ENCODE results near the gene SIGLEC11. TPM values are rescaled to one million over a fixed set of nuclear protein-coding genes. Genes with fewer than 3 reads are reported as not detected.

SIGLEC11 gene
- total RNA-seq, 1 donor from 2014 or later = not detected

DNA sequence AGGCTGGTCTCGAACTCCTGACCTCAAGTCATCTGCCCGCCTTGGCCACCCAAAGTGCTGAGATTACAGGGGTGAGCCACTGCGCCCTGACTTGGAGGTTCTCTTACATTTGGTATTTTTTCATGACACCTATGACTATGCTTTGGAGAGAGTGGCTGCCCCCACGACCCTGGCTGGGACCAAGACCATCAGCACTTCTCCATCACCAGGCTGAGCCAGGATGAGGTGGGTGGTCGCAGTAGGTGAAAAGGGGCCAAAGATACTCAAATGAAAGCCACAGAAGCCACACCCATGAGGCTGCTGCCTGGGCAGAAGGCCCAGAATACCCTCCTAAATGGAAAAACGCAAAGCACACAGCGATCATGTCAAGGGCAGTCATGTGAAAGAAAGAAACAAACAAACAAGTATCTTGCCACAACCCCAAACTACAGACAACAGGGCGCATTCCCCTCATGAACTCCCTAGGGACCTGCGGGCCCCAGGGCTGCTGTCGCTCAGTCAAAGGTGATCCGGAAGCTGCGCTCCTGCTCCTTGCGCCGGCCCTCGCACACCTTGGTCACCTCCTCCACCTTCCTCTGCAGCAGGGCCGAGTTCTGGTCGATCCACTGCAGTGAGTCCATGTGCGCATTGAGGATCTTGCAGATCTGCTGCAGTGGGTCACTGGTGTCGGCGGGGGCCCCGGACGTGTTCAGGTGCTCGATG is 53.1 kb downstream of the SIGLEC11 start:
- H3K36me3 Mint-ChIP-seq = peaks cover 25% of the 10 kb centered on the region
- H3K9ac ChIP-seq = no peak overlapping the region
- H3K27me3 ChIP-seq = no peaks in the 10 kb centered on the region
- H3K9me3 Mint-ChIP-seq = no peaks in the 10 kb centered on the region
- peaks cover 60% of the 10 kb centered on the region for H4K20me1 ChIP-seq (ENCODE audit: low read depth)
- H2AFZ ChIP-seq (replicated peaks) = no peak overlapping the region
- H3K36me3 ChIP-seq = no peaks in the 10 kb centered on the region
- DNase-seq (ENCODE audit: low spot score) = no peak
- H3K27ac ChIP-seq = no peak overlapping the region
- no peak overlapping the region for H3K4me3 Mint-ChIP-seq
- peaks cover 3% of the 10 kb centered on the region for H3K4me1 Mint-ChIP-seq
- H3K27ac Mint-ChIP-seq = no peak overlapping the region
- no peak overlapping the region for H3K4me2 ChIP-seq
- no peaks in the 10 kb centered on the region for H3K4me1 ChIP-seq
- peaks cover 12% of the 10 kb centered on the region for H3K27me3 Mint-ChIP-seq (ENCODE audit: insufficient read depth, low read depth)
- no peak overlapping the region for H3K4me3 ChIP-seq
- peaks cover 8% of the 10 kb centered on the region for H3F3A ChIP-seq (ENCODE audit: low read depth)
- no peaks in the 10 kb centered on the region for H3K9me3 ChIP-seq (ENCODE audit: low read depth)
- TF ChIP-seq EZH2phosphoT487 (IDR thresholded peaks at IDR 0.05) (no peak), EZH2 (IDR thresholded peaks at IDR 0.05) (no peak)
- TF ChIP-seq, protein P1, sequence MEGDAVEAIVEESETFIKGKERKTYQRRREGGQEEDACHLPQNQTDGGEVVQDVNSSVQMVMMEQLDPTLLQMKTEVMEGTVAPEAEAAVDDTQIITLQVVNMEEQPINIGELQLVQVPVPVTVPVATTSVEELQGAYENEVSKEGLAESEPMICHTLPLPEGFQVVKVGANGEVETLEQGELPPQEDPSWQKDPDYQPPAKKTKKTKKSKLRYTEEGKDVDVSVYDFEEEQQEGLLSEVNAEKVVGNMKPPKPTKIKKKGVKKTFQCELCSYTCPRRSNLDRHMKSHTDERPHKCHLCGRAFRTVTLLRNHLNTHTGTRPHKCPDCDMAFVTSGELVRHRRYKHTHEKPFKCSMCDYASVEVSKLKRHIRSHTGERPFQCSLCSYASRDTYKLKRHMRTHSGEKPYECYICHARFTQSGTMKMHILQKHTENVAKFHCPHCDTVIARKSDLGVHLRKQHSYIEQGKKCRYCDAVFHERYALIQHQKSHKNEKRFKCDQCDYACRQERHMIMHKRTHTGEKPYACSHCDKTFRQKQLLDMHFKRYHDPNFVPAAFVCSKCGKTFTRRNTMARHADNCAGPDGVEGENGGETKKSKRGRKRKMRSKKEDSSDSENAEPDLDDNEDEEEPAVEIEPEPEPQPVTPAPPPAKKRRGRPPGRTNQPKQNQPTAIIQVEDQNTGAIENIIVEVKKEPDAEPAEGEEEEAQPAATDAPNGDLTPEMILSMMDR (IDR thresholded peaks at IDR 0.05) = no peak
- peaks cover 21% of the 10 kb centered on the region for H3K79me2 ChIP-seq (ENCODE audit: low read depth)

DNA sequence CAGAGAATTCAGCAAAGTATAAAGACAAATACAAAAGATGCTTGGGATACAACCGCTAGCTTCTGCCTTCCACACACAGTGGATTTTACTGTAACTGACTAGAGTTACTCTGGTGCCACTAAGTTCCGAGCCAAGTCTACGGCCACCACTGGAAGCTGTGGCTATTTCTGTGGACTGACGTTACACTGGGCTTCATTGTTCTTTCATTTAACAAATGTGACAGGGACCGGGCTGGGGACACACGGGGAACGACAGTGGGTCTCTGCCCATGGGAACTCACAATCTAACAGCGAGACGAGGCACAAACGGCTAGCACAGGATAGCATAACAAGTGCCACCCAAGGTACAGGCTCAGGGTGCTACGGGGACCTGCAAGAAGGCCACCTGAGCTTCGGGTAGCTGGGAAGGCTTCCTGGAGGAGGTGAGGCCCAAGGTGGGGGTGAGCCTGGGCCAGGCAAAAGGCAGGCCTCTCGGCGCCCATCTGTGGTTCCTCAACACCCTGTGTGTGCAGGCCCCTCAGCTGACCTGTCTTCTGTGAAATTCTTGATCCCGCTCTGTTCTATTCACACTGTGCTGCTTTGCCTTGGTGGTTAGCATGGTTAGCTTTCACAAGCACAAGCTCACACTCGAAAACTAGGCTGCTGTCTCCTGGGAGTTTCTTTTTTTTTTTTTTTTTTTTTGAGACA is 54.0 kb downstream of the SIGLEC11 start:
- Mint-ChIP-seq H3K4me3 (no peak overlapping the region), H3K27me3 (ENCODE audit: insufficient read depth, low read depth) (peaks cover 9% of the 10 kb centered on the region), H3K9me3 (no peaks in the 10 kb centered on the region), H3K4me1 (peaks cover 3% of the 10 kb centered on the region), H3K27ac (no peak overlapping the region), H3K36me3 (peaks cover 25% of the 10 kb centered on the region)
- H3K27me3 ChIP-seq = no peaks in the 10 kb centered on the region
- no peaks in the 10 kb centered on the region for H3K36me3 ChIP-seq
- H3K79me2 ChIP-seq (ENCODE audit: low read depth) = peaks cover 13% of the 10 kb centered on the region
- no peak overlapping the region for H3K27ac ChIP-seq
- H4K20me1 ChIP-seq (ENCODE audit: low read depth) = peaks cover 56% of the 10 kb centered on the region
- no peak overlapping the region for H2AFZ ChIP-seq (replicated peaks)
- no peaks in the 10 kb centered on the region for H3K9me3 ChIP-seq (ENCODE audit: low read depth)
- H3F3A ChIP-seq (ENCODE audit: low read depth) = peaks cover 8% of the 10 kb centered on the region
- no peak overlapping the region for H3K4me2 ChIP-seq
- H3K9ac ChIP-seq = no peak overlapping the region
- H3K4me3 ChIP-seq = no peak overlapping the region
- H3K4me1 ChIP-seq = no peaks in the 10 kb centered on the region
- TF ChIP-seq, protein P1 (IDR thresholded peaks at IDR 0.05) = no peak
- TF ChIP-seq EZH2phosphoT487 (IDR thresholded peaks at IDR 0.05) (no peak), EZH2 (IDR thresholded peaks at IDR 0.05) (no peak)
- DNase-seq (ENCODE audit: low spot score) = no peak

DNA sequence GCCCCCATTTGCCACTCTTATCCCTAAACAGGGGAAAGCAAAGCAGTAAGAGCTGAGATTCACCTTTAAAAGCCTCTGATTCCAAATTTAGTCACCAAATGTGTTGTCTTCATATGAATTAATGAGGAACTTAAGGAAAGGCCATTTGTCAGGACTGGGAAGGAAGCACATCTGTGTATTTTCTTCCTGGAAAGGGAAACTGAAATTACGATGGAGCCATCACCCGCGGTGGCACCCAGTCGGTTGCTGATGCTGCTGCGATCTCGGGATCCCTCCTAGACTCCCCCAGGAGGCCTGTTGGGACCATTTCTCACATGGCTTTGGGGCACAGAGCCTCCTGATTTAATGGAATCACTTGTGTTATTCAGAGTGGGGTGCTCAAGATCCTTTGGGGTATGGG is 56.8 kb downstream of the SIGLEC11 start:
- no peaks in the 10 kb centered on the region for H3K27me3 ChIP-seq
- no peak for DNase-seq (ENCODE audit: low spot score)
- no peaks in the 10 kb centered on the region for H3K79me2 ChIP-seq (ENCODE audit: low read depth)

More for the DNA sequence above, 56.8 kb downstream of the SIGLEC11 start:
- peaks cover 29% of the 10 kb centered on the region for H4K20me1 ChIP-seq (ENCODE audit: low read depth)
- H2AFZ ChIP-seq (replicated peaks) = no peak overlapping the region
- TF ChIP-seq, protein P1 (IDR thresholded peaks at IDR 0.05) = no peak
- TF ChIP-seq EZH2 (IDR thresholded peaks at IDR 0.05) (no peak), EZH2phosphoT487 (IDR thresholded peaks at IDR 0.05) (no peak)
- no peak overlapping the region for H3K9ac ChIP-seq
- H3K36me3 Mint-ChIP-seq = peaks cover 18% of the 10 kb centered on the region
- H3K4me1 Mint-ChIP-seq = no peaks in the 10 kb centered on the region
- H3K4me3 ChIP-seq = no peak overlapping the region
- H3K4me2 ChIP-seq = no peak overlapping the region
- no peaks in the 10 kb centered on the region for H3K9me3 Mint-ChIP-seq
- peaks cover 8% of the 10 kb centered on the region for H3K27me3 Mint-ChIP-seq (ENCODE audit: insufficient read depth, low read depth)
- H3K4me1 ChIP-seq = no peaks in the 10 kb centered on the region
- no peaks in the 10 kb centered on the region for H3K36me3 ChIP-seq
- H3K4me3 Mint-ChIP-seq = no peak overlapping the region
- no peaks in the 10 kb centered on the region for H3K9me3 ChIP-seq (ENCODE audit: low read depth)
- H3K27ac ChIP-seq = no peak overlapping the region
- no peak overlapping the region for H3K27ac Mint-ChIP-seq
- peaks cover 8% of the 10 kb centered on the region for H3F3A ChIP-seq (ENCODE audit: low read depth)

Other genes starting within 250 kb of the SIGLEC11 start
- 0.37 TPM in 1 of 2 replicates, not detected in the other for gene TSKS, start 197.9 kb downstream of the SIGLEC11 start, total RNA-seq (ENCODE audit: low replicate concordance)
- gene AP2A1, start 194.2 kb downstream of the SIGLEC11 start, total RNA-seq (ENCODE audit: low replicate concordance) = 61.6 and 137 TPM in 2 replicates
- 24.6 and 37.8 TPM in 2 replicates for gene FUZ, start 147.9 kb downstream of the SIGLEC11 start, total RNA-seq (ENCODE audit: low replicate concordance)
- 44.9 and 54.1 TPM in 2 replicates for gene MED25, start 142.9 kb downstream of the SIGLEC11 start, total RNA-seq (ENCODE audit: low replicate concordance)
- 63.5 and 218 TPM in 2 replicates for gene PTOV1, start 110.0 kb downstream of the SIGLEC11 start, total RNA-seq (ENCODE audit: low replicate concordance)
- 41.1 and 72.4 TPM in 2 replicates for gene PNKP, start 93.6 kb downstream of the SIGLEC11 start, total RNA-seq (ENCODE audit: low replicate concordance)
- 2.3 and 13.6 TPM in 2 replicates for gene AKT1S1, start 83.8 kb downstream of the SIGLEC11 start, total RNA-seq (ENCODE audit: low replicate concordance)
- 10.4 and 15.9 TPM in 2 replicates for gene TBC1D17, start 83.5 kb downstream of the SIGLEC11 start, total RNA-seq (ENCODE audit: low replicate concordance)
- 0.56 TPM in 1 of 2 replicates, not detected in the other for gene IL4I1, start 64.3 kb downstream of the SIGLEC11 start, total RNA-seq (ENCODE audit: low replicate concordance)
- gene ATF5, start 32.0 kb downstream of the SIGLEC11 start, total RNA-seq (ENCODE audit: low replicate concordance) = 1.6 and 10.6 TPM in 2 replicates
- gene NUP62, start 31.7 kb downstream of the SIGLEC11 start, total RNA-seq (ENCODE audit: low replicate concordance) = 48.2 and 83.8 TPM in 2 replicates
- 21.6 and 48.0 TPM in 2 replicates for gene VRK3, start 64.2 kb upstream of the SIGLEC11 start, total RNA-seq (ENCODE audit: low replicate concordance)
- gene ZNF473, start 64.8 kb upstream of the SIGLEC11 start, total RNA-seq (ENCODE audit: low replicate concordance) = 9.7 and 14.7 TPM in 2 replicates
- gene IZUMO2, start 202.1 kb upstream of the SIGLEC11 start, total RNA-seq (ENCODE audit: low replicate concordance) = not detected in 2 replicates
- gene MYH14, start 242.4 kb upstream of the SIGLEC11 start, total RNA-seq (ENCODE audit: low replicate concordance) = 1.6 and 6.7 TPM in 2 replicates